Activated T-cell treated with anti-CD3 and anti-CD28 coated beads, Interleukin-2, amount 50 U/mL, for 48 hours (primary cell): ENCODE measurements around the gene RLBP1.
"Not testable (repeated sequence)": the region's sequence is repeated elsewhere in the genome, so short reads cannot be mapped to it uniquely, and the experiment has no call there.

Experiments
- DNase-seq, 2 experiments: peaks; one replicate each; pipeline ENCODE4 v3.0.0-alpha.2; 2020

The RLBP1 gene

GRCh38 chr15:89221543-89221942 is at the start of gene RLBP1:
TSS of gene RLBP1 (minus strand) at chr15:89221579. CDS start at chr15:89218975, 2,604 bp downstream.
- DNase-seq, result no peak

- not testable (repeated sequence) for DNase-seq
Measured at GRCh38 chr15:89250142-89250541, 28.8 kb upstream of the RLBP1 start.

DNA sequence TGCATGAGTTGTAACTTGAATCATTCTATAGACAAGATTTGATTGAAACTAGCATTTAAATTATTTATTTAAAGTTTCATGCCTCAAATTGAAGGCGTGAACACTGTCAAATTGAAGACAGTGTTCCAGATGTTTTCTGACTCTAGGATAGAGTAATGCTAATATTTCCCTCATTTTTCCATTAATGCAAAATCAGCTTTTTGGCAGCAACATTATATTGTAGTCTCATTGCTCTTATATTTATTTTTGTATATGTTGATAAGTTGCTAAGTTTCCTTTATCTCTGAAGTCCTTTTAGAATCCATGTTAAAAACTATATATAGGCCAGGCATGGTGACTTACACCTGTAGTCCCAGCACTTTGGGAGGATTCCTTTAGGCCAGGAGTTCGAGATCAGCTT is 27.2 kb upstream of the RLBP1 start:
- DNase-seq, result no peak

- DNase-seq, result no peak
Measured at GRCh38 chr15:89247446-89247845, 26.1 kb upstream of the RLBP1 start.

- no peak for DNase-seq
Measured at GRCh38 chr15:89244574-89244903, 23.2 kb upstream of the RLBP1 start.

- DNase-seq, result peak; percentile 98 to 99
Measured at GRCh38 chr15:89243691-89244573, 22.6 kb upstream of the RLBP1 start, which contains the start of gene FANCI. TSS of gene FANCI (plus strand) at chr15:89243979. CDS start at chr15:89247648, 3,669 bp downstream.

GRCh38 chr15:89243046-89243690 is 21.8 kb upstream of the RLBP1 start:
- no peak for DNase-seq

DNA sequence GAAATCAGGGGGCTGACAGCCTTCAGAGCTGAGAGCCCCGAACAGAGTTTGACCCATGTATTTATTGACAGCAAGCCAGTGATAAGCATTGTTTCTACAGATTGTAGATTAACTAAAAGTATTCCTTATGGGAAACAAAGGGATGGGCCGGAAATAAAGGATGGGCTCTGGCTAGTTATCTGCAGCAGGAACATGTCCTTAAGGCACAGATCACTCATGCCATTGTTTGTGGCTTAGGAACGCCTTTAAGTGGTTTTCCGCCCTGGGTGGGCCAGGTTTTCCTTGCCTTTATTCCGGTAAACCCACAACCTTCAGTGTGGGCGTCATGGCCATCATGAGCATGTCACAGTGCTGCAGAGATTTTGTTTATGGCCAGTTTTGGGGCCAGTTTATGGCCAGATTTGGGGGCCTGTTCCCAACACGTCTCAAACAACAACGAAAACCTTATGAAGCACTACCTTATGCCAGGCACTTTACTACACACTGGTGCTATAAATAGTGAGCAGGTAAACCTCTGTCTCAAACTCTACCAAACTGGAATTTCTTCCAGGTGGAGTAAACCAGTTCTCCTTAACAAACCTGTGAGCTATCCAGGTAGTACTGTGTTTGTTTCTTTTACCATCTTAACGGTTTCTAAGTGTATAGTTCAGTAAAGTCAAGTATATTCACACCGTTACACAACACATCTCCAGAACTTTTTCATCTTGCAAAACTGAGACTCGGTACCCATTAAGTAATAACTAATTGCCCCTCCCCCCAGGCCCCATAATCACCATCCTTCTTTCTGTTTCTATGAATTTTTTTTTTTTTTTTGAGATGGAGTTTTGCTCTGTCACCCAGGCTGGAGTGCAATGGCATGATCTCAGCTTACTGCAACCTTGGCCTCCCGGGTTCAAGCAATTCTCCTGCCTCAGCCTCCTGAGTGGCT is 18.8 kb upstream of the RLBP1 start:
- DNase-seq, result not testable (repeated sequence)

- no peak for DNase-seq
Measured at GRCh38 chr15:89231832-89232231, 10.5 kb upstream of the RLBP1 start.

GRCh38 chr15:89230277-89230676 is 8.9 kb upstream of the RLBP1 start:
- no peak for DNase-seq

GRCh38 chr15:89227425-89227824 is 6.0 kb upstream of the RLBP1 start:
- DNase-seq, result no peak

GRCh38 chr15:89226359-89227221 is 5.2 kb upstream of the RLBP1 start:
- DNase-seq, result no peak

- DNase-seq, result no peak
Measured at GRCh38 chr15:89225588-89225987, 4.2 kb upstream of the RLBP1 start.

GRCh38 chr15:89218531-89218930 is 2.8 kb downstream of the RLBP1 start:
- DNase-seq, result no peak

DNA sequence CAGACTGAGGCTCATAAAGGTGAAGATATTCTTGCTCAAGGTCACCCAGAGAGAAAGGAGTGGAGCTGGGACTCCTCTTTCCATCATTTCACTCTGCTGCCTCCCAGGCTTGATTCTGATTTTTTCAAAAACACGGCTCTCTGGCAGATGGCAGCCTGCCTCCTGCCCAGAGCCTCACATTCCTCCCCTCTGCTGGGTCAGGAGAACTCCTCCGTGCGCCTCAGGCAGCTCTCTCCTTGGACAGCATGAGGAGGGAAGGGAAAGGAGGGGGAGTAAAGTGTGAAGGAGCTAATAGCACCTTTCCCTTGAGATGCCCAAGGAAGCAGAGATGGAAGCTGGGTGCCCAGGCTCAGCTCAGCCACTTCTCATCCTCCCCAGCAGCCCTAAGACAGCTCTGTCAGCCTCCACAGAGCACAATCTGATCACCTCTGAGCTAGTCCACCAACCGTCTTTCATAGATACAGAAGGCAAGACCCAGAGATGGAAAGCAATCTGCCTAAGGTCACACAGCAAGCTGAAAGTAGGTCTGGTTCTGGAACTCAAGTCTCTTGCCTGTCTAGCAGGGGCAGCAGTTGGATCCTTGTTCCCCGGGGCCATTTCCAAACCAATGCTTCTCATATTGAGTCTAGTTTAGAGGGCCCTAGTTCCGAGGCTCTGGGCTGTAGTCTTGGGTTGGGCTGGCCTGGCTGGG is 3.5 kb downstream of the RLBP1 start:
- no peak for DNase-seq

GRCh38 chr15:89217031-89217430 is 4.3 kb downstream of the RLBP1 start:
- no peak for DNase-seq

- no peak for DNase-seq
Measured at GRCh38 chr15:89215627-89216026, 5.8 kb downstream of the RLBP1 start.

GRCh38 chr15:89211678-89212170 is 9.7 kb downstream of the RLBP1 start:
- DNase-seq, result no peak

- DNase-seq, result no peak
Measured at GRCh38 chr15:89209057-89209456, 12.3 kb downstream of the RLBP1 start.

DNA sequence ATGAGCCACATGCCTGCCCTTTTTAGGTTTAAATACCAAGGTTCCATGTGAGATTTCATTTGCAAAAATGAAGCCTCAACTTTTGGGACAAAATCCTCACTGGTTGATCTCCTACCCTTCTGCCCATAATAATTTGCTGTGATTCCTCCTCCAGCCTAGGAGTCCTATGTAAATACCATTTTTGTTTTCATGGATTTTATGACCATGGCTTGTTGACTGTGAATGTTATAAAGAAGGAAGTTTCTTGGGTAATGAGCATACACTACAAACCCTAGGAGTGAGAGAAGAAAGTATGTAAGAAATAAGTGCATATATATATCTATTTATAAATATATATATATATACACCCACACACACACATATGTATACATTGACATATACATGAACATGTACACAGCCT is 13.1 kb downstream of the RLBP1 start:
- DNase-seq, result no peak

- DNase-seq, result peak; percentile 88
Measured at GRCh38 chr15:89206908-89207331, 14.5 kb downstream of the RLBP1 start.
